Ascending aorta (tissue), 2 donors: ENCODE data around the gene TIGD2. TPM values are rescaled to one million over a fixed set of nuclear protein-coding genes. Genes with fewer than 3 reads are reported as not detected.

Experiments
- DNase-seq, 2 donors: peaks; one replicate each; pipeline ENCODE4 v3.0.0-alpha.2; 2019; ENCODE audit warnings: low spot score in 2 of 2
- H3K27ac ChIP-seq, 2 donors: fragments of 200-600 bp; sonication (generic); one replicate each; pipeline ENCODE4 v1.5.1; 2016 to 2017; ENCODE audit warnings: mild to moderate bottlenecking in 1 of 2
- H3K27me3 ChIP-seq: fragments of 200-600 bp; sonication (generic); one replicate; pipeline ENCODE4 v1.5.1; 2017
- H3K36me3 ChIP-seq, 2 donors: fragments of 200-600 bp; sonication (generic); one replicate each; pipeline ENCODE4 v1.5.1; 2016
- H3K4me1 ChIP-seq, 2 donors: fragments of 200-600 bp; sonication (generic); one replicate each; pipeline ENCODE4 v1.5.1; 2016 to 2017; ENCODE audit warnings: mild to moderate bottlenecking in 1 of 2
- H3K4me3 ChIP-seq, 2 donors: fragments of 200-600 bp; sonication (generic); one replicate each; pipeline ENCODE4 v1.5.1; 2016 to 2017; ENCODE audit warnings: mild to moderate bottlenecking in 1 of 2
- H3K9me3 ChIP-seq, 2 donors: fragments of 200-600 bp; sonication (generic); one replicate each; pipeline ENCODE4 v1.5.1; 2016
- intact Hi-C: fragments of 100-400 bp; cut with DNase I; formaldehyde crosslinking; loops from one replicate; pipeline ENCODE4 v1.15.1; 2023
- total RNA-seq: library from RNA; depleted of rRNA; stranded (reverse); fragments of >200 nt; gene quantifications from one replicate; pipeline ENCODE4 v1.1.0, GENCODE V29; 2016
- TF ChIP-seq, protein P1 (sequence below), 3 experiments: fragments of 200-600 bp in 2 of 3; fragments of 450-650 bp in 1 of 3; sonication (generic) in 2 of 3; IDR thresholded peaks; one replicate each; pipeline ENCODE4 v1.5.1; 2016 to 2019; ENCODE audit warnings: antibody characterized with exemption in 3 of 3, mild to moderate bottlenecking in 1 of 3, moderate library complexity in 1 of 3

Gene TIGD2
- total RNA-seq, 1 donor from 2014 or later, result 0.21 TPM

DNA sequence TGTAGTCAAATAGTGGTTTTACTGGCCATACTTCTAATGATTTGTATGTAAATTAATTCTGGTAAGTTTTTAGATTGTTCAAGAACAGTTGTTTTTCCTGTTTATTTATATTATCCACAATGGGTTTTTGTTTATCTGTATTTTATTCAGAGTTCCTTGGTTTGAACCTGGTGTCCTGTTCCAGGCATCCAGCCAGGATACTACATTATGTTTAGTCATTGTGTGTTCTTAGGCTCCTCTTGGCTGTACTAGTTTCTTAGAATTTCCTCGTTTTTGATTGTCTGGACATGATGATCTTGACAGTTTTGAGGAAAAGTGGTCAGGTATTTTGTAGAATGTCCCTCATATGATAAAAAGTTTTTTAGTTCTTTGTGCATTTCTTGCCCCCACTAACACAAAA lies 7.8 kb downstream of the TIGD2 start:
- no peak overlapping the region for H3K27ac ChIP-seq
- DNase-seq, result no peak
- no peaks in the 10 kb centered on the region for H3K27me3 ChIP-seq
- no peaks in the 10 kb centered on the region for H3K9me3 ChIP-seq
- TF ChIP-seq, protein P1, sequence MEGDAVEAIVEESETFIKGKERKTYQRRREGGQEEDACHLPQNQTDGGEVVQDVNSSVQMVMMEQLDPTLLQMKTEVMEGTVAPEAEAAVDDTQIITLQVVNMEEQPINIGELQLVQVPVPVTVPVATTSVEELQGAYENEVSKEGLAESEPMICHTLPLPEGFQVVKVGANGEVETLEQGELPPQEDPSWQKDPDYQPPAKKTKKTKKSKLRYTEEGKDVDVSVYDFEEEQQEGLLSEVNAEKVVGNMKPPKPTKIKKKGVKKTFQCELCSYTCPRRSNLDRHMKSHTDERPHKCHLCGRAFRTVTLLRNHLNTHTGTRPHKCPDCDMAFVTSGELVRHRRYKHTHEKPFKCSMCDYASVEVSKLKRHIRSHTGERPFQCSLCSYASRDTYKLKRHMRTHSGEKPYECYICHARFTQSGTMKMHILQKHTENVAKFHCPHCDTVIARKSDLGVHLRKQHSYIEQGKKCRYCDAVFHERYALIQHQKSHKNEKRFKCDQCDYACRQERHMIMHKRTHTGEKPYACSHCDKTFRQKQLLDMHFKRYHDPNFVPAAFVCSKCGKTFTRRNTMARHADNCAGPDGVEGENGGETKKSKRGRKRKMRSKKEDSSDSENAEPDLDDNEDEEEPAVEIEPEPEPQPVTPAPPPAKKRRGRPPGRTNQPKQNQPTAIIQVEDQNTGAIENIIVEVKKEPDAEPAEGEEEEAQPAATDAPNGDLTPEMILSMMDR (IDR thresholded peaks at IDR 0.05), result no peak
- no peaks in the 10 kb centered on the region for H3K36me3 ChIP-seq
- H3K4me1 ChIP-seq, result no peaks in the 10 kb centered on the region
- no peak overlapping the region for H3K4me3 ChIP-seq
- intact Hi-C loops, result no loop called here

DNA sequence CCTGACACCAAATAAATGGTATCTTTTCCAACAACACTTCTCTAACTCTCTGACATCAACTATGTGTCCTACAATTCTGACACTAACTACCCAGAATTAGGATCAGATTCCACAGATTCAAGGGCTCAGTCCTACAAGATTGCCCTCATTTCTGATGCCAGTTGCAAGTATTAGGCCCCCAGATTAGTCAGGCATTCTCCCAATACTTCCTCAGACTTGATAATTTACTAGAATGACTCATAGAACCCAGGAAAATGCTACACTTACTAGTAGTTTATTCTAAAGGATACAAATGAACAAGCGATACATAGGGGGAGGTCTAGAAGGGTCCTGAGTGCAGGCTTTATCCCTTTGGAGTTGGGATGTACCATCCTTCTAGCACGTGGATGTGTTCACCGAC lies 8.5 kb downstream of the TIGD2 start:
- TF ChIP-seq, protein P1 (IDR thresholded peaks at IDR 0.05), result no peak
- H3K4me3 ChIP-seq, result no peak overlapping the region
- intact Hi-C loops, result no loop called here
- H3K36me3 ChIP-seq, result no peaks in the 10 kb centered on the region
- no peaks in the 10 kb centered on the region for H3K4me1 ChIP-seq
- no peaks in the 10 kb centered on the region for H3K27me3 ChIP-seq
- no peak for DNase-seq
- no peak overlapping the region for H3K27ac ChIP-seq
- no peaks in the 10 kb centered on the region for H3K9me3 ChIP-seq

DNA sequence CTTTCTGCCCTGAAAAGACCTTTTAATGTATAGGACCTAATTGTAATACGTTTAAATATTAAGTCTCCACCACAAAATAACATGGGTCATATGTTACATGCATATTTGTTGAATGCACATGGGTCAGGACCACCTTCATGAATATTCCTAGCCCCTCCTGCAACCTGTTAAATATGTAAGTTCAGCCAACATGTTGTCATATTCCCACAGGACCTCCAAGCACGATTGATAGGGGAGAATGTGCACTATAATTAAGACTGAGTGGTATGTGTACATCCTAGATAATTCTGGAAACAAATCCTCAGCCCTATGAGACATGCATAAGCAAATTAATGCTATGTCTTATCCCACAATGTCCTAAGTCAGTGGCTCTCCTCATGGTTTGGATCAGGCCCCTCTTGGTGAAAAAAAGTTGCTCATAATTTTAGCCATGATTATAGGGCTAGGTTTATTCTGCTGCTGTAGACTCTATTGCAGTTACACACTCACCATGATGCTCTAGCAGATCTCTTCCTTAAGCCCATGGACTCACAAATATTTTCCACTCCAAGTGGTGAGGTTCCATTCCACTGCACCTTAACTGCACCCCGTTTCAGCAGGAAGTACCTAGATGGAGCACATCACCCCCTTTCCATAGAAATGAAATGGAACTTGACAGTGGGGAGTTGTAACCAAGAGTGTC lies 10.2 kb downstream of the TIGD2 start:
- H3K27me3 ChIP-seq, result no peaks in the 10 kb centered on the region
- no peaks in the 10 kb centered on the region for H3K36me3 ChIP-seq
- intact Hi-C loops, result no loop called here
- no peaks in the 10 kb centered on the region for H3K4me1 ChIP-seq
- no peaks in the 10 kb centered on the region for H3K9me3 ChIP-seq
- H3K27ac ChIP-seq, result no peak overlapping the region
- DNase-seq, result no peak
- TF ChIP-seq, protein P1 (IDR thresholded peaks at IDR 0.05), result no peak
- no peak overlapping the region for H3K4me3 ChIP-seq

DNA sequence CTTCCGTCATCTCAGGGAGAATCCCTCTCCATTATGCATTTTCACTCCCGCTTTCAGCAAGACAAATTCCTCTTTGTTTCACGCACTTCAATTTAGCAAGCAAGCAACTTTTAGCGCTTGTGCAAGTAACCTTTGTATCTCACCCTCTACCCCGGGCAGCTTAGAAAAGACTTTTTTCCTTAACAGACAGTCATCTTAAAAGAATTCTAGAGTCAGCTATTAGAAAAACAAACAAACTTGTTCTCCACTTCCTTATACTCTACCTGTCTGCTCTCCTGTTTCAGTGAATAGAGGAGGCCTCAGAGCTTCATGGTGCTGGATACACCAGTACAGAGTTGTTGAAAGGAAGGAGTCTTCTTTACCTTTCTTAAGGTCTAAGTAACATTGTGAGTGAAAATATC lies 12.1 kb downstream of the TIGD2 start:
- Histone ChIP-seq H3K27me3 (no peaks in the 10 kb centered on the region), H3K4me1 (no peaks in the 10 kb centered on the region), H3K4me3 (no peak overlapping the region), H3K27ac (no peak overlapping the region), H3K9me3 (no peaks in the 10 kb centered on the region), H3K36me3 (no peaks in the 10 kb centered on the region)
- TF ChIP-seq, protein P1 (IDR thresholded peaks at IDR 0.05), result no peak
- intact Hi-C loops, result no loop called here
- DNase-seq, result no peak

DNA sequence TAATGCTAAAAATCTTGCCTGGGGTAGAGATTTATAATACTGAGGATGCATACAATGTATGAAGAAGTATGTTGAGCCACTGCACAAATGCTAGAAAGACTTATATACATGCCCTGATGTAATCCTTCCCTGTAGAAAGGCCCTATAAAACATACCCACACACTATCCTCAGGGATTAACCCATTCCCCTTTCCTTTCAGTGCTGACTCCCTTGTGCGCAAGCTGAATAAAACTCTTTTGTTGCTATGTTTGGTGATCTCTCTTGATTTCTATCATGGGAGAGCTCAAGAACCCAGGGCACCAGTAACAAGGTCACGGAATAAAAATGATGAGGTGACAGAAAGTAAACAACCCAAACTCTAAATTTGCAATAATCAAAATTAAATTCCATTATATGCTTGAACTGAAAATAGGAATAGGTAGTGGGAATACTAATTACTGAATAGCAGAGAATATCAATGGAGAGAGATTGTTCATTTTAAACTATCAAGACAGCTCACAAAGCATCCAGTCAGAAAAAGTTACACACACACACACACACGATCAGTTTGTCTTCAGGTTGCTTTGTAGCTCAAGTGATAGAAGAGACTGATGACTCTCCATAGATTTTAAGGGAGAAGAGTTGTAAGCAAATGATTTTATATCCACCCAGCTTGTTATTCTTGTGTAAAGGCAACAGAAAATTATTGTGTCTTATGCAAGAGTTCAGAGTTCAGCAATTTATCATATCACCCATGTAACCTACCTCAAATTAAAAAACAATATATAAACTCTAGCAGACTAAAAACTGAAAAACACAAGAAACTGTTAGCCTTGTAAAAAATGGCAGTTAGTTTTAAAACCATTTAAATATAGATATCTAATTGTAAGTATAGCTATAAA lies 14.8 kb downstream of the TIGD2 start:
- H3K27me3 ChIP-seq, result no peaks in the 10 kb centered on the region
- no peak for DNase-seq
- H3K9me3 ChIP-seq, result no peaks in the 10 kb centered on the region
- TF ChIP-seq, protein P1 (IDR thresholded peaks at IDR 0.05), result no peak
- intact Hi-C loops, result no loop called here
- no peaks in the 10 kb centered on the region for H3K4me1 ChIP-seq
- no peaks in the 10 kb centered on the region for H3K36me3 ChIP-seq
- H3K4me3 ChIP-seq, result no peak overlapping the region
- no peak overlapping the region for H3K27ac ChIP-seq
